Memory B cell (primary cell): Measurements from ENCODE around the gene C9orf78.
"Not testable (repeated sequence)": the region's sequence is repeated elsewhere in the genome, so short reads cannot be mapped to it uniquely, and the experiment has no call there.

Experiments used
- ATAC-seq: fragments of 150-1000 bp; cut with Tn5 transposase; 2 replicates; pipeline ENCODE4 v1.10.0; 2021; ENCODE audit warnings: low read depth, mild to moderate bottlenecking, moderate library complexity
- DNase-seq, 2 donors: peaks; one replicate each; pipeline ENCODE4 v3.0.0; 2022; ENCODE audit warnings: low spot score in 2 of 2
- H3K27ac Mint-ChIP-seq: one replicate; pipeline ENCODE4 v1.8.0; 2022; ENCODE audit warnings: mild to moderate bottlenecking, moderate library complexity, mixed read lengths
- H3K27me3 Mint-ChIP-seq: one replicate; pipeline ENCODE4 v1.8.0; 2022; ENCODE audit warnings: mixed read lengths
- H3K36me3 Mint-ChIP-seq: one replicate; pipeline ENCODE4 v1.8.0; 2022; ENCODE audit warnings: mild to moderate bottlenecking, mixed read lengths
- H3K4me1 Mint-ChIP-seq: one replicate; pipeline ENCODE4 v1.8.0; 2022; ENCODE audit warnings: mixed read lengths
- H3K4me3 Mint-ChIP-seq: one replicate; pipeline ENCODE4 v1.8.0; 2022; ENCODE audit warnings: mild to moderate bottlenecking, moderate library complexity, mixed read lengths
- H3K9me3 Mint-ChIP-seq: one replicate; pipeline ENCODE4 v1.8.0; 2022; ENCODE audit warnings: mixed read lengths

The C9orf78 gene

DNA sequence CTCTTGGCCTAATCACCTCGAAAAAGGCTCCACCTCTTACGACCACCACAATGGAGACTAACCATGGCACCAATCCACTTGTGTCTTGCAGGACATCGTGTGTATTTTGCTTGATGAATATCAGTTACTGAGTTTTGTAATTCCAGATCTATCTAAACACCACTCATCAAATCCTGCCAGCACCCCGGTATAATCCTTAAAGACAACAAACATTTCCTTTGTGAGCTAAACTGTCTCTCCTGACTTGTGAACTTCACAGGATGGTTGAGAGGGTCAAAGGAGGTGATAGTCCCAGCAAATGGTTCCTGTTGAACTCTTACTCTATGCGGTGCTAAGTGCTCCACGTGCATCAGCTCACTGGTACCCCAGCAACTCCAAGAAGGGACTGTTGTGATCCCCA is 36.1 kb downstream of the C9orf78 start:
- no peaks in the 10 kb centered on the region for H3K4me1 Mint-ChIP-seq
- no peak overlapping the region for H3K4me3 Mint-ChIP-seq
- H3K27me3 Mint-ChIP-seq: peaks cover 8% of the 10 kb centered on the region
- no peak overlapping the region for H3K27ac Mint-ChIP-seq
- DNase-seq: no peak
- ATAC-seq: no peak
- no peaks in the 10 kb centered on the region for H3K36me3 Mint-ChIP-seq
- H3K9me3 Mint-ChIP-seq: no peaks in the 10 kb centered on the region

DNA sequence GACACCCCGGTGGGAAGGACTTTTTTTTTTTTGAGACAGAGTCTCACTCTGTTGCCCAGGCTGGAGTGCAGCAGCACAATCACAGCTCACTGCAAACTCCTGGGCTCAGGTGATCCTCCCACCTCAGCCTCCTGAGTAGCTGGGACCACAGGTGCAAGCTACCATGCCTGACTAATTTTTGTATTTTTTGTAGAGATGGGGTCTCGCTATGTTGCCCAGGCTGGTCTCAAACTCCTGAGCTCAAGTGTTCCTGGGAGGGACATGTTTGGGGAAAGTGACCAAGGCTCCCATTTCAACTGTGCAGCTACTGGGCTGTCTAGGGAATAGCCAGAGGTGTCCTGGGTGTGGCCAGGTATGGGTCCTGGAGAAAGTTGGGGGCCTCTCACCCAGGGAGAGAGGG is 39.0 kb downstream of the C9orf78 start:
- H3K9me3 Mint-ChIP-seq, H3K27me3 Mint-ChIP-seq, H3K4me1 Mint-ChIP-seq, H3K27ac Mint-ChIP-seq, H3K4me3 Mint-ChIP-seq, H3K36me3 Mint-ChIP-seq, ATAC-seq, DNase-seq: not testable (repeated sequence)

DNA sequence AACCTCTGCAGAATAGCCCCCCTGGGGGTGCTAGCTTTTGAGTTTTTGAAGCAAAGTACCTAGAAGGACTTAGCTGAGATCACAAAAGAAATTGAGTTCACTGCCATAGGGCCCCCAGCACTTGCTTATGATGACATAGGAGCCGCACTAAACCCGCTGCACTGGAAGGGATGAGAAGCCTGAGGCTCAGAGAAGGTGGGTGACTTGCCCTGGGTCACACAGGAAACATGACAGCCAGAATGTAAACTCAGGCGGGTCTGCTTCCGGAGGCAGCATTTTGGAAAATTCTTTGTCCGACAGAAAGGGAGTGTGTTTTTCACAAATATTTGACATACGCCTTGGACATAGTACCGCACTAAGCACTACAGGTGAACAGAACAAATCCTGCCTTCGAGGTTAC is 40.5 kb downstream of the C9orf78 start:
- H3K9me3 Mint-ChIP-seq: no peaks in the 10 kb centered on the region
- no peak overlapping the region for H3K4me3 Mint-ChIP-seq
- H3K36me3 Mint-ChIP-seq: no peaks in the 10 kb centered on the region
- no peak overlapping the region for H3K27ac Mint-ChIP-seq
- DNase-seq (no peak), ATAC-seq (no peak)
- peaks cover 10% of the 10 kb centered on the region for H3K27me3 Mint-ChIP-seq
- peaks cover 2% of the 10 kb centered on the region for H3K4me1 Mint-ChIP-seq

DNA sequence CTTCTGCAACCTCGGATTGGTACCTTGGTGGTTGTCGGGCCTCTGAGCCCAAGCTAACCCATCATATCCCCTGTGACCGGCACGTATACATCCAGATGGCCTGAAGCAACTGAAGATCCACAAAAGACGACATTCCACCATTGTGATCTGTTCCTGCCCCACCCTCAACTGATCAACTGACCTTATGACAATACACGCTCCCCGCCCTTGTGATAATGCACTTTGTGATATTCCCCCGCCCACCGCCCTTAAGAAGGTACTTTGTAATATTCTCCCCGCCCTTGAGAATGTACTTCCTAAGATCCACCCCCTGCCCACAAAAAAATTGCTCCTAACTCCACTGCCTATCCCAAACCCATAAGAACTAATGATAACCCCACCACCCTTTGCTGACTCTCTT is 48.6 kb downstream of the C9orf78 start:
- ATAC-seq (no peak), DNase-seq (no peak)
- no peak overlapping the region for H3K4me3 Mint-ChIP-seq
- H3K4me1 Mint-ChIP-seq: peaks cover 6% of the 10 kb centered on the region
- H3K27ac Mint-ChIP-seq: no peak overlapping the region
- H3K27me3 Mint-ChIP-seq: peaks cover 14% of the 10 kb centered on the region
- no peaks in the 10 kb centered on the region for H3K36me3 Mint-ChIP-seq
- H3K9me3 Mint-ChIP-seq: no peaks in the 10 kb centered on the region

DNA sequence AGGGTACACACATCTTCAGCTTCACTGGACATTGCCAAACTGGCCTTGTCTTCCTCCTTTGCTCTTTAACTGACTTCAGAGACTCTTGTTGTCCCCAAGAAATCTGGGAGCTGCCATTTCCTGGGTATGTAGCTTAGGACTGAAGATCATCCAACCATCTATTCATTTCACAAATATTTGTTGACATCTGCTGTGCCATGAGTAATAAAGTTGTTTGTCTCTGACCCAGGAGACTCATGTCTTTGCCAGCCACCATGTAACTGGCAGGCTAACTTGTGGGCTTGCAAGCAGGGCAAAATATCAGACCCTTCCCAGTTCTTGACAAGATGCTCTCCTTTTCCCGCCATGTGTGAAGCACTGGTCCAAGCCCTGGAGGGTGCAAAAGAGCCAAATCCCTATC is 49.2 kb downstream of the C9orf78 start:
- H3K9me3 Mint-ChIP-seq: no peaks in the 10 kb centered on the region
- H3K4me3 Mint-ChIP-seq: no peak overlapping the region
- ATAC-seq (no peak), DNase-seq (no peak)
- H3K27me3 Mint-ChIP-seq: peaks cover 14% of the 10 kb centered on the region
- H3K4me1 Mint-ChIP-seq: peaks cover 6% of the 10 kb centered on the region
- no peak overlapping the region for H3K27ac Mint-ChIP-seq
- no peaks in the 10 kb centered on the region for H3K36me3 Mint-ChIP-seq

DNA sequence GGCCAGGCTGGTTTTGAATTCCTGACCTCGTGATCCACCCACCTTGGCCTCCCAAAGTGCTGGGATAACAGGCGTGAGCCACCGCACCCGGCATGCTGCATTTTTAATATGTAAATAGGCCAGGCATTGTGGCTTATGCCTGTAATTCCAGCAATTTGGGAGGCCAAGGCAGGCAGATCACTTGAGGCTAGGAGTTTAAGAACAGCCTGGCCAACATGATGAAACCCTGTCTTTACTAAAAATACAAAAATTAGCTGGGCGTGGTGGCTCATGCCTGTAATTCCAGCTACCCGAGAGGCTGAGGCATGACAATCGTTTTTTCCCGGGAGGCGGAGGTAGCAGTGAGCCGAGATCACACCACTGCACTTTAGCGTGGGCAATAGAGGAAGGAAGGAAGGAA is 50.1 kb downstream of the C9orf78 start:
- H3K27me3 Mint-ChIP-seq: peaks cover 12% of the 10 kb centered on the region
- not testable (repeated sequence) for H3K4me1 Mint-ChIP-seq, H3K9me3 Mint-ChIP-seq, ATAC-seq, H3K4me3 Mint-ChIP-seq, H3K36me3 Mint-ChIP-seq, H3K27ac Mint-ChIP-seq, DNase-seq

DNA sequence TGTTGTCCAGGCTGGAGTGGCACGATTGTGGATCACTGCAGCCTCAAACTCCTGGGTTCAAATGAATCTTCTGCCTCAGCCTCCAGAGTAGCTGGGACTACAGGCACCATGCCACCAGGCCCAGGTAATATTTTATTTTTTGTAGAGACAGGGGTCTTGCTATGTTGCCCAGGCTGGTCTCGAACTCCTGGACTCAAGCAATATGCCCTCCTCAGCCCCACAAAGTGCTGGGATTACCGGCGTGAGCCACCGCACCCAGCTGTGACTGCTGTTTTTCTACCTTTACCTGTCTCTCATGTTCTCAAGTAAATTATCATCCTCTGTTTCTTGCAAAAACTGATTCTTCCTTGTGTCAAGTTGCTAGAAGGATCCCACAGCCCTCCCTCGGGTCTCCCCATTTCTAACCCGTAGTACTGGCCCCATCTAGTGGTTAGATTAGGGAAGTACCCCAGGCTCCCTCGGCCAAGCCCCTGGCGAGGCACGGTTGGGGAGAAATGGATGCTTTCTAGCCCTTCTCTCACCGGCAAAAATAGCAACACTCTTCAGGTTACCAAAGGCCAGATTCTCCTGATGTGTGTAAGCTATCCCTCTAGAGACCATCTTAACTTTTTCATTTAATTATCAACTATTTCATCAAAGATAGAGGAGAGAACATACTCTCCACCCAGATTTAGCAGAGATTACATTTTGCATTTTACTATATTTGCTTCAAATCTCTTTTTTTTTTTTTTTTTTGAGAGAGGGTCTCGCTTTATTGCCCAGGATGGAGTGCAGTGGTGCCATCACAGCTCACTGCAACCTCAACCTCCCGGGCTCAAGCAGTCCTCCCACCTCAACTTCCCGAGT is 51.3 kb downstream of the C9orf78 start:
- no peaks in the 10 kb centered on the region for H3K9me3 Mint-ChIP-seq
- H3K4me1 Mint-ChIP-seq: peaks cover 4% of the 10 kb centered on the region
- H3K36me3 Mint-ChIP-seq: no peaks in the 10 kb centered on the region
- H3K27me3 Mint-ChIP-seq: peaks cover 11% of the 10 kb centered on the region
- peak; percentile 77 for DNase-seq
- no peak overlapping the region for H3K27ac Mint-ChIP-seq
- H3K4me3 Mint-ChIP-seq: no peak overlapping the region
- ATAC-seq: peak; percentile 99

DNA sequence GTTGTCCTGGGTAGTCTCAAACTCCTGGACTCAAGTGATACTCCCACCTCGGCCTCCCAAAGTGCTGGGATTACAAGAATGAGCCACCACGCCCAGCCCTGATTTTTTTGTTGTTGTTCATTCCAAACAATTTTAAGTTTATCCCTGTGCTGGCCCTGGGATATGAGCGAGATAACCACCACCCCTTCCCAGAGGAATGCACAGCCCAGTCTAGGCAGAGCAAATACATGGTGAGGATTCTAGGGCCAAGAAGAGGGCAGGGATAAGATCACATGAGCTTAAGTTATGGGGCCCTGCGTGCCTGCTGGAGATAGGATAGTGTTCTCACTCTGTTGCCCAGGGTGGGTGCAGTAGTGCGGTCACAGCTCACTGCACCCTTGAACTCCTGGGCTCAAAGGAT is 53.1 kb downstream of the C9orf78 start:
- DNase-seq: no peak
- H3K27me3 Mint-ChIP-seq: peaks cover 15% of the 10 kb centered on the region
- ATAC-seq: no peak
- H3K9me3 Mint-ChIP-seq: no peaks in the 10 kb centered on the region
- H3K36me3 Mint-ChIP-seq: no peaks in the 10 kb centered on the region
- H3K4me1 Mint-ChIP-seq: peaks cover 4% of the 10 kb centered on the region
- H3K4me3 Mint-ChIP-seq: no peak overlapping the region
- no peak overlapping the region for H3K27ac Mint-ChIP-seq

DNA sequence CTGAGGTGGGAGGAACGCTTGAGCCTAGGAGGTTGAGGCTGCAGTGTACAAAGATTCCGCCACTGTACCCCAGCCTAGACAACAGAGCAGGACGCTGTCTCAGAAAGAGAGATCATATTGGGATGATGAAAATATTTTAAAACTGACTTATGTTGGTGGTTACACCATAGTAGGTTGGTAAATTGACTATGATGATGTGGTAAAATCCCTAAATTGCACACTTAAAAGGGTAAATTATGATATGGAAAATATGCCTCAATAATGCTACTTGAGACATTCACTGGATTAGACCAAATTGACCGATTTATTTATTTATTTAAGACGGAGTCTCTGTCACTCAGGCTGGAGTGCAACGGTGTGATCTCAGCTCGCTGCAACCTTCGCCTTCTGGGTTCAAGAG is 53.9 kb downstream of the C9orf78 start:
- Mint-ChIP-seq H3K9me3 (no peaks in the 10 kb centered on the region), H3K27me3 (peaks cover 11% of the 10 kb centered on the region), H3K36me3 (no peaks in the 10 kb centered on the region), H3K27ac (no peak overlapping the region), H3K4me1 (peaks cover 4% of the 10 kb centered on the region), H3K4me3 (no peak overlapping the region)
- ATAC-seq: no peak
- no peak for DNase-seq

DNA sequence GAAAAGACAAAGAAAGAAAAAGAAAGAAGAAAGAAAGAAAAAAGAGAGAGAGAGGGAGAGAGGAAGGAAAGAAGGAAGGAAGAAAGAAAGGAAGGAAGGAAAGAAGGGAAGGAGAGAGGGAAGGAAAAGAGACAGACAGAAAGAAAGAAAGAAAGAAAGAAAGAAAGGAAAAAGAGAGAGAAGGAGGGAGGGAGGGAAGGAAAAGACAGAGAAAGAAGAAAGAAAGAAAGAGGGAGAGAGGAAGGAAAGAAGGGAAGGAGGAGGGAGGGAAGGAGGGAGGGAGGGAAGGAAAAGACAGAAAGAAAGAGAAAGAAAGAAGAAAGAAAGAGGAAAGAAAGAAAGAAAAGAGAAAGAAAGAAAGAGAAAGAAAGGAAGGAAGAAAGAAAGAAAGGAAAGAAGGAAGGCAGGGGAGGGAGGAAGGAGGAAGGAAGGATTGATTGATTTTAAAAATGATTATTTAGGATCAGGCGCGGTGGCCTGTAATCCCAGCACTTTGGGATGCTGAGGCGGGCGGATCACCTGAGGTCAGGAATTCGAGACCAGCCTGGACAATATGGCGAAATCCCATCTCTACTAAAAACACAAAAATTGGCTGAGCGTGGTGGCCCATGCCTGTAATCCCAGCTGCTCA is 55.4 kb downstream of the C9orf78 start:
- H3K36me3 Mint-ChIP-seq: no peaks in the 10 kb centered on the region
- H3K9me3 Mint-ChIP-seq: no peaks in the 10 kb centered on the region
- H3K4me1 Mint-ChIP-seq: peaks cover 4% of the 10 kb centered on the region
- no peak overlapping the region for H3K4me3 Mint-ChIP-seq
- DNase-seq (no peak), ATAC-seq (no peak)
- peaks cover 11% of the 10 kb centered on the region for H3K27me3 Mint-ChIP-seq
- no peak overlapping the region for H3K27ac Mint-ChIP-seq

DNA sequence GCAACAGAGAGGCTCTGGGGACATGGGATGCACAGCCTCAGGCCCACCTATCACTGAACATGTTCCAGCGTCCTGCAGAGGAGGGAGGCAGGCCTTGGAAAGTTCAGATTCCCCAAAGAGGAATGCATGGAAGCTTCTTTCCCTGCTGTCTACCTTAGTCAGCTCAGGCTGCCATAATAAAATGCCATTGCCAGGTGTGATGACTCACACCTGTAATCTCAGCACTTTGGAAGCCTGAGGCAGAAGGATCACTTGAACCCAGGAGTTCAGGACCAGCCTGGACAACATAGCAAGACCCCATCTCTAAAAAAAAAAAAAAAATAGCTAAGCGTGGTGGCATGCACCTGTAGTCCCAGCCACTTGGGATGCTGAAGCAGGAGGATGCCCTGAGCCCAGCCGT is 56.6 kb downstream of the C9orf78 start:
- Mint-ChIP-seq H3K9me3 (no peaks in the 10 kb centered on the region), H3K27me3 (peaks cover 11% of the 10 kb centered on the region), H3K4me3 (no peak overlapping the region), H3K4me1 (no peaks in the 10 kb centered on the region), H3K36me3 (no peaks in the 10 kb centered on the region), H3K27ac (no peak overlapping the region)
- ATAC-seq: no peak
- no peak for DNase-seq

DNA sequence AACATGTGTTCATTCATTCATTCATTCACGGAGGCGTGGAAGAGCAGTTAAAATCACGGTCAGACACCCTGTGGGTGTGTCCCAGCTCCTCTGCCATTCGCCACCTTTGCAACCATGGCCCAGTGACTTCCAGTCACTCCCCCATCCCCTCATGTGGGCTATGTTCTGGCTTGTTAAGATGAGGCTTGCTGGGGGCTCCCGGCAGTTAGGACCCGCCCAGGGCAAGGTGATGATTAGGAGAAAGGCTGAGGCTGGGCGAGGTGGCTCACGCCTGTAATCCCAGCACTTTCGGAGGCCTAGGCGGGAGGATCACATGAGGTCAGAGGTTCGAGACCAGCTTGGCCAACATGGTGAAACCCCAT is 57.3 kb downstream of the C9orf78 start:
- Mint-ChIP-seq H3K27ac (no peak overlapping the region), H3K27me3 (peaks cover 14% of the 10 kb centered on the region), H3K4me3 (no peak overlapping the region), H3K36me3 (no peaks in the 10 kb centered on the region), H3K9me3 (no peaks in the 10 kb centered on the region), H3K4me1 (no peaks in the 10 kb centered on the region)
- DNase-seq: no peak
- ATAC-seq: no peak
